GDM1 (cell line): Measurements from ENCODE around the gene ARMS2.

Experiments used
- DNase-seq: peaks from one replicate; lab custom pipeline; 2025; lab: John Stamatoyannopoulos, UW

Gene ARMS2

GRCh38 chr10:122494833-122495232 lies 40.4 kb downstream of the ARMS2 start:
- no peak for DNase-seq

GRCh38 chr10:122495406-122496340 lies 41.2 kb downstream of the ARMS2 start:
- no peak for DNase-seq

- no peak for DNase-seq
Measured at GRCh38 chr10:122497241-122497640, 42.8 kb downstream of the ARMS2 start.

- DNase-seq = no peak
Measured at GRCh38 chr10:122498521-122498920, 44.1 kb downstream of the ARMS2 start.

GRCh38 chr10:122499012-122499411 lies 44.6 kb downstream of the ARMS2 start:
- DNase-seq = no peak

- no peak for DNase-seq
Measured at GRCh38 chr10:122499491-122499941, 45.1 kb downstream of the ARMS2 start.

- DNase-seq = no peak
Measured at GRCh38 chr10:122500194-122500593, 45.7 kb downstream of the ARMS2 start.

- DNase-seq = no peak
Measured at GRCh38 chr10:122500726-122501125, 46.3 kb downstream of the ARMS2 start.

- no peak for DNase-seq
Measured at GRCh38 chr10:122503012-122503411, 48.6 kb downstream of the ARMS2 start.

- no peak for DNase-seq
Measured at GRCh38 chr10:122503886-122504609, 49.6 kb downstream of the ARMS2 start.

GRCh38 chr10:122504610-122504950 lies 50.1 kb downstream of the ARMS2 start:
- DNase-seq = no peak

GRCh38 chr10:122505011-122505410 lies 50.6 kb downstream of the ARMS2 start:
- DNase-seq = no peak

GRCh38 chr10:122505885-122506645 lies 51.6 kb downstream of the ARMS2 start:
- DNase-seq = no peak
